Measurements from ENCODE around the gene PVALEF. TPM values are rescaled to one million over a fixed set of nuclear protein-coding genes. Genes with fewer than 3 reads are reported as not detected.

Gene PVALEF
- polyA plus RNA-seq, 1 donor (not counting 4 experiments of a cell fraction or from before 2014, with no cell fraction given): not detected

GRCh38 chr17:81191646-81192045 is 26.3 kb downstream of the PVALEF start:
- no peak overlapping the region for H3K4me2 ChIP-seq (ENCODE audit: control insufficient read depth, extremely low read depth, insufficient read depth, low read depth, low read length)
- TF ChIP-seq, protein P1, sequence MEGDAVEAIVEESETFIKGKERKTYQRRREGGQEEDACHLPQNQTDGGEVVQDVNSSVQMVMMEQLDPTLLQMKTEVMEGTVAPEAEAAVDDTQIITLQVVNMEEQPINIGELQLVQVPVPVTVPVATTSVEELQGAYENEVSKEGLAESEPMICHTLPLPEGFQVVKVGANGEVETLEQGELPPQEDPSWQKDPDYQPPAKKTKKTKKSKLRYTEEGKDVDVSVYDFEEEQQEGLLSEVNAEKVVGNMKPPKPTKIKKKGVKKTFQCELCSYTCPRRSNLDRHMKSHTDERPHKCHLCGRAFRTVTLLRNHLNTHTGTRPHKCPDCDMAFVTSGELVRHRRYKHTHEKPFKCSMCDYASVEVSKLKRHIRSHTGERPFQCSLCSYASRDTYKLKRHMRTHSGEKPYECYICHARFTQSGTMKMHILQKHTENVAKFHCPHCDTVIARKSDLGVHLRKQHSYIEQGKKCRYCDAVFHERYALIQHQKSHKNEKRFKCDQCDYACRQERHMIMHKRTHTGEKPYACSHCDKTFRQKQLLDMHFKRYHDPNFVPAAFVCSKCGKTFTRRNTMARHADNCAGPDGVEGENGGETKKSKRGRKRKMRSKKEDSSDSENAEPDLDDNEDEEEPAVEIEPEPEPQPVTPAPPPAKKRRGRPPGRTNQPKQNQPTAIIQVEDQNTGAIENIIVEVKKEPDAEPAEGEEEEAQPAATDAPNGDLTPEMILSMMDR (optimal IDR thresholded peaks at IDR 0.05 in 1 of 3, IDR thresholded peaks at IDR 0.05 in 1 of 3, conservative IDR thresholded peaks at IDR 0.05 in 1 of 3; ENCODE audit: extremely low read depth in 1 of 3, insufficient read depth in 2 of 3, low read length in 3 of 3): no peak
- no peak for TF ChIP-seq EZH2 (IDR thresholded peaks at IDR 0.05; ENCODE audit: low read length)
- H4K20me1 ChIP-seq (ENCODE audit: control insufficient read depth, extremely low read depth, insufficient read depth, low read length): no peaks in the 10 kb centered on the region
- no peaks in the 10 kb centered on the region for H3K9me1 ChIP-seq (ENCODE audit: control insufficient read depth, extremely low read depth, insufficient read depth, low read length)
- H3K4me1 ChIP-seq (ENCODE audit: control insufficient read depth, extremely low read depth, insufficient read depth, low read length): no peaks in the 10 kb centered on the region
- DNase-seq (ENCODE audit: low read depth, low spot score): no peak
- no peak overlapping the region for H2AFZ ChIP-seq (ENCODE audit: control insufficient read depth, low read length)
- H3K27me3 ChIP-seq (ENCODE audit: control insufficient read depth, extremely low read depth, insufficient read depth, low read length): no peaks in the 10 kb centered on the region
- no peaks in the 10 kb centered on the region for H3K9me3 ChIP-seq (ENCODE audit: control insufficient read depth, low read depth, low read length)
- H3K4me3 ChIP-seq (ENCODE audit: control insufficient read depth in 2 of 3, extremely low read depth in 1 of 3, insufficient read depth in 2 of 3, low read depth in 1 of 3, low read length in 3 of 3): no peak overlapping the region
- H3K27ac ChIP-seq (ENCODE audit: control insufficient read depth, insufficient read depth, low read length): no peak overlapping the region
- dilution Hi-C loops (cut with MboI; ENCODE audit: extremely low pct_ligation_motif_present, low sequenced_read_pairs): no loop called here
- no peak for FAIRE-seq
- peaks cover 0 to 3% of the 10 kb centered on the region in 2 experiments for H3K36me3 ChIP-seq (ENCODE audit: control insufficient read depth in 2 of 2, extremely low read depth in 1 of 2, insufficient read depth in 2 of 2, low read length in 2 of 2)
- no peaks in the 10 kb centered on the region for H3K79me2 ChIP-seq (ENCODE audit: control insufficient read depth, insufficient read depth, low read length)
- H3K9ac ChIP-seq (ENCODE audit: control insufficient read depth, extremely low read depth, insufficient read depth, low read length): no peak overlapping the region

GRCh38 chr17:81192386-81193050 is 27.2 kb downstream of the PVALEF start:
- dilution Hi-C loops (cut with MboI; ENCODE audit: extremely low pct_ligation_motif_present, low sequenced_read_pairs): no loop called here
- TF ChIP-seq EZH2 (IDR thresholded peaks at IDR 0.05; ENCODE audit: low read length): no peak
- TF ChIP-seq, protein P1 (optimal IDR thresholded peaks at IDR 0.05 in 1 of 3, IDR thresholded peaks at IDR 0.05 in 1 of 3, conservative IDR thresholded peaks at IDR 0.05 in 1 of 3; ENCODE audit: extremely low read depth in 1 of 3, insufficient read depth in 2 of 3, low read length in 3 of 3): no peak
- Histone ChIP-seq H2AFZ (ENCODE audit: control insufficient read depth, low read length) (no peak overlapping the region), H3K36me3 (ENCODE audit: control insufficient read depth in 2 of 2, extremely low read depth in 1 of 2, insufficient read depth in 2 of 2, low read length in 2 of 2) (peaks cover 0 to 3% of the 10 kb centered on the region in 2 experiments), H3K27ac (ENCODE audit: control insufficient read depth, insufficient read depth, low read length) (no peak overlapping the region), H3K9me1 (ENCODE audit: control insufficient read depth, extremely low read depth, insufficient read depth, low read length) (no peaks in the 10 kb centered on the region), H3K9ac (ENCODE audit: control insufficient read depth, extremely low read depth, insufficient read depth, low read length) (no peak overlapping the region), H3K4me1 (ENCODE audit: control insufficient read depth, extremely low read depth, insufficient read depth, low read length) (no peaks in the 10 kb centered on the region), H3K27me3 (ENCODE audit: control insufficient read depth, extremely low read depth, insufficient read depth, low read length) (no peaks in the 10 kb centered on the region), H3K9me3 (ENCODE audit: control insufficient read depth, low read depth, low read length) (no peaks in the 10 kb centered on the region), H3K4me3 (ENCODE audit: control insufficient read depth in 2 of 3, extremely low read depth in 1 of 3, insufficient read depth in 2 of 3, low read depth in 1 of 3, low read length in 3 of 3) (no peak overlapping the region), H3K79me2 (ENCODE audit: control insufficient read depth, insufficient read depth, low read length) (no peaks in the 10 kb centered on the region), H3K4me2 (ENCODE audit: control insufficient read depth, extremely low read depth, insufficient read depth, low read depth, low read length) (no peak overlapping the region), H4K20me1 (ENCODE audit: control insufficient read depth, extremely low read depth, insufficient read depth, low read length) (no peaks in the 10 kb centered on the region)
- no peak for FAIRE-seq
- peak; percentile 5 for DNase-seq (ENCODE audit: low read depth, low spot score)

Measured in keratinocyte (primary cell).